PFSK-1 (cell line): ENCODE results near the gene PTCH2.

Experiments
- POLR2AphosphoS5 ChIP-seq: IDR thresholded peaks from 2 replicates; pipeline ENCODE4 v1.6.1; 2012; ENCODE audit warnings: low read depth, mild to moderate bottlenecking, control low read depth, low read length, moderate library complexity
- REST ChIP-seq, 2 experiments: IDR thresholded peaks; 2 replicates each; pipeline versions ENCODE4 v1.6.1 to v1.8.0; 2011 to 2012; ENCODE audit warnings: low read depth in 2 of 2, low read length in 2 of 2, control low read depth in 1 of 2, inconsistent platforms in 1 of 2, mild to moderate bottlenecking in 1 of 2, moderate library complexity in 1 of 2; ENCODE audit not compliant: insufficient read depth in 1 of 2
- TAF1 ChIP-seq: IDR thresholded peaks from 2 replicates; pipeline ENCODE4 v1.6.1; 2012; ENCODE audit warnings: low read length, control low read depth, borderline replicate concordance; ENCODE audit not compliant: insufficient read depth

- TF ChIP-seq POLR2AphosphoS5 (no peak), TAF1 (no peak), REST (IDR thresholded peaks at IDR 0.05; ENCODE audit: insufficient read depth in 1 of 2, low read depth in 2 of 2, low read length in 2 of 2) (no peak)
These were observed 6.6 kb upstream of the PTCH2 start for GRCh38 chr1:44849575-44850132.
